H1 (cell line): ENCODE data around the gene UBASH3B. TPM values are rescaled to one million over a fixed set of nuclear protein-coding genes. Genes with fewer than 3 reads are reported as not detected.

Experiments
- SIN3A ChIP-seq, 2 experiments: IDR thresholded peaks in 1 of 2; conservative IDR thresholded peaks in 1 of 2; 2 replicates each; pipeline ENCODE4 v1.6.1; 2011 to 2012; ENCODE audit warnings: low read length in 2 of 2, improper control_type of control experiment in 1 of 2, low read depth in 1 of 2, mild to moderate bottlenecking in 1 of 2
- polyA plus RNA-seq, 7 experiments: library from polyadenylated mRNA; depleted of rRNA in 3 of 7; stranded (reverse) in 5 of 7; unstranded in 2 of 7; fragments of >200 nt in 5 of 7; fragments of 200-250 nt in 2 of 7; gene quantifications; 1 replicate in 5 of 7; 2 replicates in 1 of 7; 4 replicates in 1 of 7; pipeline versions ENCODE4 v1.2.1 to v1.2.3, GENCODE V29; 2011 to 2013; ENCODE audit warnings: missing spikeins in 2 of 7, mixed read lengths in 2 of 7
- total RNA-seq: library from RNA; stranded (reverse); fragmentation: NEBNext Ultra II Directional; extraction: Animal tissue kit (Norgen Biotek cat#: 25700); gene quantifications from 2 replicates; pipeline ENCODE4 v1.2.1, GENCODE V29; 2021
- TF ChIP-seq, protein P1 (sequence below): fragments of 300-600 bp; sonication (generic); IDR thresholded peaks from 2 replicates; pipeline ENCODE4 v1.7.1; 2012; ENCODE audit warnings: low read length, moderate library complexity, mild to moderate bottlenecking, inconsistent platforms; ENCODE audit not compliant: insufficient replicate concordance

The UBASH3B gene
- total and polyA plus RNA-seq, 2 of the 8 experiments (the other 6 are each of a cell fraction or from before 2014, with no cell fraction given) = 7.5 to 9.5 TPM

- TF ChIP-seq, protein P1, sequence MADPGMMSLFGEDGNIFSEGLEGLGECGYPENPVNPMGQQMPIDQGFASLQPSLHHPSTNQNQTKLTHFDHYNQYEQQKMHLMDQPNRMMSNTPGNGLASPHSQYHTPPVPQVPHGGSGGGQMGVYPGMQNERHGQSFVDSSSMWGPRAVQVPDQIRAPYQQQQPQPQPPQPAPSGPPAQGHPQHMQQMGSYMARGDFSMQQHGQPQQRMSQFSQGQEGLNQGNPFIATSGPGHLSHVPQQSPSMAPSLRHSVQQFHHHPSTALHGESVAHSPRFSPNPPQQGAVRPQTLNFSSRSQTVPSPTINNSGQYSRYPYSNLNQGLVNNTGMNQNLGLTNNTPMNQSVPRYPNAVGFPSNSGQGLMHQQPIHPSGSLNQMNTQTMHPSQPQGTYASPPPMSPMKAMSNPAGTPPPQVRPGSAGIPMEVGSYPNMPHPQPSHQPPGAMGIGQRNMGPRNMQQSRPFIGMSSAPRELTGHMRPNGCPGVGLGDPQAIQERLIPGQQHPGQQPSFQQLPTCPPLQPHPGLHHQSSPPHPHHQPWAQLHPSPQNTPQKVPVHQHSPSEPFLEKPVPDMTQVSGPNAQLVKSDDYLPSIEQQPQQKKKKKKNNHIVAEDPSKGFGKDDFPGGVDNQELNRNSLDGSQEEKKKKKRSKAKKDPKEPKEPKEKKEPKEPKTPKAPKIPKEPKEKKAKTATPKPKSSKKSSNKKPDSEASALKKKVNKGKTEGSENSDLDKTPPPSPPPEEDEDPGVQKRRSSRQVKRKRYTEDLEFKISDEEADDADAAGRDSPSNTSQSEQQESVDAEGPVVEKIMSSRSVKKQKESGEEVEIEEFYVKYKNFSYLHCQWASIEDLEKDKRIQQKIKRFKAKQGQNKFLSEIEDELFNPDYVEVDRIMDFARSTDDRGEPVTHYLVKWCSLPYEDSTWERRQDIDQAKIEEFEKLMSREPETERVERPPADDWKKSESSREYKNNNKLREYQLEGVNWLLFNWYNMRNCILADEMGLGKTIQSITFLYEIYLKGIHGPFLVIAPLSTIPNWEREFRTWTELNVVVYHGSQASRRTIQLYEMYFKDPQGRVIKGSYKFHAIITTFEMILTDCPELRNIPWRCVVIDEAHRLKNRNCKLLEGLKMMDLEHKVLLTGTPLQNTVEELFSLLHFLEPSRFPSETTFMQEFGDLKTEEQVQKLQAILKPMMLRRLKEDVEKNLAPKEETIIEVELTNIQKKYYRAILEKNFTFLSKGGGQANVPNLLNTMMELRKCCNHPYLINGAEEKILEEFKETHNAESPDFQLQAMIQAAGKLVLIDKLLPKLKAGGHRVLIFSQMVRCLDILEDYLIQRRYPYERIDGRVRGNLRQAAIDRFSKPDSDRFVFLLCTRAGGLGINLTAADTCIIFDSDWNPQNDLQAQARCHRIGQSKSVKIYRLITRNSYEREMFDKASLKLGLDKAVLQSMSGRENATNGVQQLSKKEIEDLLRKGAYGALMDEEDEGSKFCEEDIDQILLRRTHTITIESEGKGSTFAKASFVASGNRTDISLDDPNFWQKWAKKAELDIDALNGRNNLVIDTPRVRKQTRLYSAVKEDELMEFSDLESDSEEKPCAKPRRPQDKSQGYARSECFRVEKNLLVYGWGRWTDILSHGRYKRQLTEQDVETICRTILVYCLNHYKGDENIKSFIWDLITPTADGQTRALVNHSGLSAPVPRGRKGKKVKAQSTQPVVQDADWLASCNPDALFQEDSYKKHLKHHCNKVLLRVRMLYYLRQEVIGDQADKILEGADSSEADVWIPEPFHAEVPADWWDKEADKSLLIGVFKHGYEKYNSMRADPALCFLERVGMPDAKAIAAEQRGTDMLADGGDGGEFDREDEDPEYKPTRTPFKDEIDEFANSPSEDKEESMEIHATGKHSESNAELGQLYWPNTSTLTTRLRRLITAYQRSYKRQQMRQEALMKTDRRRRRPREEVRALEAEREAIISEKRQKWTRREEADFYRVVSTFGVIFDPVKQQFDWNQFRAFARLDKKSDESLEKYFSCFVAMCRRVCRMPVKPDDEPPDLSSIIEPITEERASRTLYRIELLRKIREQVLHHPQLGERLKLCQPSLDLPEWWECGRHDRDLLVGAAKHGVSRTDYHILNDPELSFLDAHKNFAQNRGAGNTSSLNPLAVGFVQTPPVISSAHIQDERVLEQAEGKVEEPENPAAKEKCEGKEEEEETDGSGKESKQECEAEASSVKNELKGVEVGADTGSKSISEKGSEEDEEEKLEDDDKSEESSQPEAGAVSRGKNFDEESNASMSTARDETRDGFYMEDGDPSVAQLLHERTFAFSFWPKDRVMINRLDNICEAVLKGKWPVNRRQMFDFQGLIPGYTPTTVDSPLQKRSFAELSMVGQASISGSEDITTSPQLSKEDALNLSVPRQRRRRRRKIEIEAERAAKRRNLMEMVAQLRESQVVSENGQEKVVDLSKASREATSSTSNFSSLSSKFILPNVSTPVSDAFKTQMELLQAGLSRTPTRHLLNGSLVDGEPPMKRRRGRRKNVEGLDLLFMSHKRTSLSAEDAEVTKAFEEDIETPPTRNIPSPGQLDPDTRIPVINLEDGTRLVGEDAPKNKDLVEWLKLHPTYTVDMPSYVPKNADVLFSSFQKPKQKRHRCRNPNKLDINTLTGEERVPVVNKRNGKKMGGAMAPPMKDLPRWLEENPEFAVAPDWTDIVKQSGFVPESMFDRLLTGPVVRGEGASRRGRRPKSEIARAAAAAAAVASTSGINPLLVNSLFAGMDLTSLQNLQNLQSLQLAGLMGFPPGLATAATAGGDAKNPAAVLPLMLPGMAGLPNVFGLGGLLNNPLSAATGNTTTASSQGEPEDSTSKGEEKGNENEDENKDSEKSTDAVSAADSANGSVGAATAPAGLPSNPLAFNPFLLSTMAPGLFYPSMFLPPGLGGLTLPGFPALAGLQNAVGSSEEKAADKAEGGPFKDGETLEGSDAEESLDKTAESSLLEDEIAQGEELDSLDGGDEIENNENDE = no peak
- TF ChIP-seq SIN3A (conservative IDR thresholded peaks at IDR 0.05 in 1 of 2, IDR thresholded peaks at IDR 0.05 in 1 of 2; ENCODE audit: low read depth in 1 of 2, low read length in 2 of 2) = no peak
Measured at GRCh38 chr11:122813894-122814270, 158.4 kb downstream of the UBASH3B start (continued).
